HG03039 (cell line): ENCODE measurements around the gene SLC6A19.

ENCODE experiments used
- ATAC-seq: cut with Tn5 transposase; IDR thresholded peaks from one replicate; pipeline ENCODE4 v1.9.1; 2021; ENCODE audit warnings: mild to moderate bottlenecking, moderate library complexity; ENCODE audit not compliant: unreplicated experiment

The SLC6A19 gene

DNA sequence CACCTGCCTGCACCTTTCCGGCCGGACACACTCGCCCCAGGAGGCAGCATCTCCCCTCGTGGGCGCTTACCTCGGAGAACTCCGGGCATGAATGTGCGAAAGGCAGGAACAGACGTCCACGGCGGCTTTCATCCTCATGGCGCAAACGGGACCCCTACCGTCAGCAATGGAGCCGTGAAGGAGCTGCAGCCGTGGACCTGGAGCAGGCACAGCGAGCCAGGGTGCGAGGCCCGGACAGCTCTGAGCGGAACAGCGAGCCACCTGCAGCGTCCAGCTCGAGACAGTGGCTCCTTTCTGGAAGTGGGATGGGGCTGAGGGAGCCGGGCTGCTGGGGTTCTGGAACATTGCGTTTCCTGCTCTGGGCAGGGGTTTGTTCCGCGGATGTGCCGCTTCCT lies 7.8 kb upstream of the SLC6A19 start:
- no peak for ATAC-seq

DNA sequence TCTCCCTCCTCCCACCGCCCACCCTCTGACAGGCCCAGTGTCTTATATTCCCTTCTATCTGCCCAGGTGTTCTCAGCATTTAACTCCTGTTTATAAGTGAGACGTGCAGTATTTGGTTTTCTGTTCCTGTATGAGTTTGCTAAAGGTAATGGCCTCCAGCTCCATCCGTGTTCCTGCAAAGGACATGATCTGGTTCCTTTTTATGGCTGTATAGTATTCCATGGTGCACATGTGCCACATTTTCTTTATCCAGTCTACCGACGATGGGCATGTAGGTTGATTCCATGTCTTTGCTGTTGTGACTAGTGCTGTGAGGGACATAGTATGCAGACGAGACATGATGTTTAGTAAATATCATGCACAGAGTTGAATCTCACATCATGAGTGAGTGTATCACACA lies 7.0 kb upstream of the SLC6A19 start:
- ATAC-seq, result no peak

DNA sequence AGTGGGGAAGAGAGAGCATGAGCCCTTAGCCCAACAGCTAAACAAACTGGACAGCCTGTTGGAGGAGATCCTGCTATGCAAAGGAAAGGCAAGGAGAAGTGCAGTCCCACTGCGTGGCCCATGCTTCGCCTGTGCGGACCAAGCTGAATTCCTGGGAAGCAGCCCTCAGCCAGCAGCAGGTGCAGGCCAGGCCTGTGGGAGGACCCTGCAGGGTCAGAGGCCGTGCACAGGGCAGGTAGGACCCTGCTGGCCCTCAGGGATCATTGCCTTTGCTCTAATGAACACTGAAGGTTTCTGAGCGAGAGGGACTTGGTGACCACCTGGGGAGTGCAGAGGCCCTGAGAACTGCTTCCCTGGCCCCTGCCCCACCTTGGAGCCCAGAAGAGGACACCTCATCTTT lies 6.0 kb upstream of the SLC6A19 start:
- ATAC-seq, result no peak

DNA sequence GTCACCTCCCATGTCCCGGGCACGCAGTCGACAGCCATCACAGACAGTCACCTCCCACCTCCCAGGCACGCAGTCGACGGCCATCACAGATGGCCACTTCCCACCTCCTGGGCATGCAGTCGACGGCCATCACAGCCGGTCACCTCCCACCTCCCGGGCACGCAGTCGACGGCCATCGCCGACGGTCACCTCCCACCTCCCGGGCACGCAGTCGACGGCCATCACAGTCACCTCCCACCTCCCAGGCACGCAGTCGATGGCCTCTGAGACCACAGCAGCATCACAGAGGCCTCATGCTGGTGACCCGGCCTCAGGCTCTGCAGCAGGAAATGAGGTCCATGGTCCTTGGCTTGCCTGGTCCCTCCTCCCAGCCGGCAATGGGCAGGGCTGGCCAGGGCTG lies 5.5 kb upstream of the SLC6A19 start:
- no peak for ATAC-seq

DNA sequence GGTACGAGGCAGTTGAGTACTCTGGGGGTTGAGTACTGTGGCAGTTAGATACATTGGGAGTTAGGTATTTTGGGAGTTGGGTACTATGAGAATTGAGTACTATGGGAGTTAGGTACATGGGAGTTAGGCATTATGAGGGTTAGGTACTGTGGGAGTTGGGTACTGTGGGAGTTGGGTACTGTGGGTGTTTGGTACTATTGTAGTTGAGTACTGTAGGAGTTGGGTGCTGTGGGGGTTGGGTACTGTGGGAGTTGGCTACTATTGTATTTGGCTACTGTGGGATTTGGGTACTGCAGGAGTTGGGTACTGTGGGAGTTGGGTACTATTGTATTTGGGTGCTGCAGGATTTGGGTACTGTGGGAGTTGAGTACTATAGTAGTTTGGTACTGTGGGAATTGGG lies 4.8 kb upstream of the SLC6A19 start:
- no peak for ATAC-seq

DNA sequence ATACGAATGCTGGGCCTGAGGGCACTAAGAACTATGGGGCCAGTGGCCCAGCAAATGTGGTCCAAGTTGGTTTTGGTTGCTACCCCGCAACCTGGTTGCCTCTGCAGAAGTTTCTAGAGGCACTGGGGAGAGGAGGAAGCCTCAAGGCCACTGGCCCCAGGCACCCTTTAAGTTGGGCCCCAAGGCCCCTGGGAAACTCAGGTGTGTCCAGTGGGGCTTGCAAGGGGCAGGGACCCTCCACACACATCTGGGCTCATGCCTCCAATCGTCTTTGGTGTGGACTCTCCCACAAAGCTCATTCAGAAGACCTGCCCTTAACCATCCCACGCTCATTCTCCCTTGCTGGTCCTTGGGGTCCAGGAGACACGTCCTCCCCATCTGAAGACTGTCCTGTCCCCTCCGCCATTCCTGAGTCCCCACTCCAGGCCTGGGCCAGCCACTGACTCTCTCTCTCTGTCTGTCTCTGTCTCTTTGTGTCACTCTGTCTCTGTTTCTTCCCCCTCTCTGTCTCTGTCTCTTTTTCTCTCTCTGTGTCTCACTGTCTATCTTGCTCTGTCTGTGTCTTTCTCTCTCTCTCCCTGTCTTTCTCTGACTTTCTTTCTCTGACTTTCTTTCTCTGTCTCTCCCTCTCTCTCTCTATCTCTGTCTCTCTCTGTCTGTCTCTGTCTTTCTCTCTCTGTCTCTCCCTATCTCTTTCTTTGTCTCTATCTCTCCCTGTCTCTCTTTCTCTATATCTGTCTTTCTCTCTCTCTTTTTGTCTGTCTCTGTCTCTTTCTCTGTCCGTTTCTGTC lies 3.3 kb upstream of the SLC6A19 start:
- no peak for ATAC-seq

DNA sequence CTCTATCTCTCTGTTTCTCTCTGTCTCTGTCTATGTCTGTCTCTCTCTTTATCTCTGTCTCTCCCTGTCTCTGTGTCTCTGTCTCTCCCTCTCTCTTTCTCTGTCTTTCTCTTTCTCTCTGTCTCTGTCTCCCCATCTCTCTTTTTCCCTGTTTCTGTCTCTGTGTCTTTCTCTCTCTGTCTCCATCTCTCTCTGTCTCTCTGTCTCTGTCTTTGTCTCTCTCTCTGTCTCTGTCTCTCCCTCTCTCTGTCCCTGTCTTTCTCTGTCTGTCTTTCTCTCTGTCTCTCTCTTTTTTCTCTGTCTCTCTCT lies 2.1 kb upstream of the SLC6A19 start:
- no peak for ATAC-seq

DNA sequence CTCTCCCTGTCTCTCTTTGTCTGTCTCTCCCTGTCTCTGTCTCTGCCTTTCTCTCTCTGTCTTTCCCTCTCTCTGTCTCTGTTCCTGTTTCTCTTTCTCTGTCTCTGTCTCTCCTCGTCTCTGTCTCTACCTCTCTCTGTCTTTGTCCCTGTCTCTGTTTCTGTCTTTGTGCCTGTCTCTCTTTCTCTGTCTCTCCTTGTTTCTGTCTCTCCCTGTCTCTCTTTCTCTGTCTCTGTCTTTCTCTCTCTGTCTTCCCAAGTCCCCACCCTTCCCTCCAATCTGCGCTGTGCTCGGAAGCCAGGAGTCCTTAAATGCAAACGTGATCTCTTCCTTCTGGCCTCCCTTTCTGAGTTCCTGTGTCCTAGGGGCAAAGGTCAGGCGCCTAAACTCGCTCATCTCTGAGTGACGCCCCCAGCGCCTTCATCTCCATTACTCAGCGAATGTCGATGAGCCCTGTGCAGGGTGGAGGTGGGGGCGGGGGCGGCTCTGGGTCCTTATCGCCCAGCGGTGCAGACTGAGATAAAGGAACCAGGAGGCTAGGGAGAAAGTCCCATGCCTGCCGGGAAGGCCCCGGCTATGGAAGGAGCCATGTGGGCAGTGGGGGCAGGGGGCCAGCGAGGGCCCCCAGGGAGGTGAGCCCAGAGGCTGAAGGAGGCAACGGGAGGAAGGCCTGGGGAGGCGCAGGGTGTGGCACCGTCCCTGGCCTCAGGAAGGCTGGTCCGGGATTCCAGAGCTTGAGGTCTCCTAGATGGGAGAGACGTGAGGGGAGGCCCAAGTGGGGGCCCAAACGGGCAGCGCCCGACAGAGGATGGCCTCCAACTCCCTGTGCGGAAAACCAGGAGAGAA lies 1.5 kb upstream of the SLC6A19 start:
- no peak for ATAC-seq

DNA sequence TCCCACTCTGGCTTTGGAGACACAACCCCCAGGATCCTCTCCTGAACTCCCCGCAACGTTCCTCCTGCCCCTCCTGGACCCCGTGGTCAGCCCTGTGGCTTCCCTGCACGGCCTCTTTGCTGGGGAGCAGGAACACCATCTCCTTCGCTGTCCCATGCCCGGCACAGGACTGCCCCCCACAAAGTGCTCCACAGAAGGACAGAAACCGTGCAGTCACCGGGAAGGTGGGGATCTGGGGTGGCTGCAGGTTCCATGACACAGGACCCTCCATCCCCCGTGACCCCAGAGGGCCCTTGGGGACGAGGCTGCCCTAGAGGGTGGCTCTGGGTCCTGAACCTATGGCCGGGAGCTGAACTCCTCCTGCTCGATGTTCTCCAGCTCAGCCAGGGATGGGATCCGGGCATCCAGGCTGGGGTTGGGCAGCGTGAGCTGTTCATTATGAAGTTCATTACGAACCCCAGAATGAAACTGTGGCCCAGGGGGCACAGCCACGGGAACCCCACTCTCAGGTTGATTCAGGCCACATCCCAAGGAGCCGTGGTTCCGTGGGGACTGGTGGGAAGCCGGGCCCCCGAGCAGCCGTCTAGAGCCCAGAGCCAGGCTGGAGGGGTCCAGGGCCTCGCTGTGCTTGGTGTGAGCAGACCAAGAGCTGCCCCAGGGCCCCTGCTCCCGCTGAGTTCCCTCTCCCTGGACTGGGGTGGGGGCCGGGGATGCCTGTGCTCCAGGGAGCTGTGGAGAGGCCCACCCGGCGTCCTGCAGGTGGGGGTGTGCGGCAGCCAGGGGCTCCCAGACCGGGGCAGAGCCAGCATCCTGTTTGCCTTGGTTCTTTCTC lies 684 bp upstream of the SLC6A19 start:
- ATAC-seq, result no peak

DNA sequence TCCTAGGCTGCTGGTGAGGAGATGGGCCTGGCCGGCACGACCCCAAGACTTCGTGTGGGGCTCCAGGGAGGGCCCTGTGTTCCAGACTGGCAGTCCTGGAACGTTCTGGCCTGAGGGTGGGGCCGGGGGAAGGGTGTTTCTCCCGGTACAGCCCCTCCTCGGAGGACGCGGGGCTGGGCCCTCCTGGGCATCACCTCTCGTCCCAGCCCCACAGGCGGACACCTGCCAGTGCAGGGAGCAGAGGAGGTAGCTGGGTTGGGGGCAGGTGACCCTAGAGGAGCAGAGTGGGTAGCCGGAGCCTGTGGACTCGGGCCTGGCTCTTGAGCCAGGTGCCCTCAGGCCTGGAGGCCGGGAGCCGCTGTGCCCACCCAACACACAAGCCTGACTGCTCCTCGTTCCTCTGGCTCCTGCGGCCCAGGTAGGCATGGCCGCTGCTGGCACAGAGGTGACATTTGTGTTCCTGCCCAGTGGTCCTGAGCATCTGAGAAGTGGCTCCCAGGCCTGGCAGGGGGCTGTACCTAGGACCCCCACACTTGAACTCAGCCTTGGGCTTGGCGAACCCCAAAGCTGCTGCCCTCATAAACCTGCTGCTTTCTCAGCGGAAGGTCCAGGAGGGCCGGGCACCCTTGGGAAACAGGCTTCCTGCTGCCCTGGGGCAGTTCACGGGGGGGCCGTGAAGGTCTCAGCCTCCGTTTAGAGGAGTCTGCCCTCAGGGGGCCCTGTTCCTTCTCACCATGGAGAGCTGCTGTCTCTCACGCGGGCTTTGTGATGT lies 817 bp downstream of the SLC6A19 start:
- no peak for ATAC-seq

DNA sequence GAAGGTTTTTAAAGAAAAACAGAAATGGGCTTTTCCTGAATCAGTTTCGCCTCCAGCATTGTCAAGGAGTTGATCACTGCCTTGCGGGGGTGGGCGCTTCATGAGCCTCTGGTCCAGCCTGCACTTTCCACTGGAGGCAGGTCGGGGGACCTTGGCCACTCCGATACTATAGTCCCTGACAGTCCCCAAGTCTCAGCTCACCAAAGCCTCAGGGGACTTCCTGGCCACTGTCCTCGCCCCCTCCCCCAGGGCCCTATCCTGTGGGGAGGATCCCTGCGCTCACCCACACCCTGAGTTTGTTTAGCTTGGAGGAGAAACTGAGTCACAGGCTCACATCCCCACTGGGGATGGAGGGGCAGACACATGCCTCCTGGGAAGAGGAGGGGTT lies 1.4 kb downstream of the SLC6A19 start:
- ATAC-seq, result no peak

DNA sequence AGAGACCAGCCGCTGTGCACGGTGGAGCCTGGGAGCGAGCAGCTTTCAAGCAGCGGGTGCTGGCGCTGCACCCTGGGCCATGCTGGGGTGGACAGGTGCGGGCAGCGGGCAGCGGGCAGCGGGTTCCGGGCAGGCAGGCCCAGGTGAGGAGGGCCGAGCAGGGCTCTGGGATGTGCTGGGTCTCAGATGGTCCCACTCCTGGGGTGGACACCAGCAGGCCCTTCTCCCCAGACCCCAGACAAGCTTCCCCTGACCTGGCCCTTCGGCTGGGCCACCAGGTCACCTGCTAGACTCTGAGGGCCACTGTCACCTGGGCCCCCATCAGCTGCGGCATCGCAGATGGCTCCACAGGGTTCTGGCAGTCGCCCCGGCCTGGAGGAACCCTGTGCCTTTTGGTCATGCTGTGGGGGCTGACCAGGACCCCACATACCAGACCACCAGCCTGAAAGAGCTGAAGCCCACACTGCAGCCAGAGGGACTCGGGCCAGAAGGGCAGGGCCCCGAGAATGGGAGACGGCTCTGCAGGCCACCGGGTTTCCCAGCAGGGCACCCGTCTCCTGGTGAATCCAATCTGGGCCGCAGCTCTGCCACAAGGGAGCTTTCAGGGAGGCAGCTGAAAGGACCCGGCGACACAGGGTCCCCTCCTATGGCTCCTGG lies 2.0 kb downstream of the SLC6A19 start:
- ATAC-seq, result no peak

DNA sequence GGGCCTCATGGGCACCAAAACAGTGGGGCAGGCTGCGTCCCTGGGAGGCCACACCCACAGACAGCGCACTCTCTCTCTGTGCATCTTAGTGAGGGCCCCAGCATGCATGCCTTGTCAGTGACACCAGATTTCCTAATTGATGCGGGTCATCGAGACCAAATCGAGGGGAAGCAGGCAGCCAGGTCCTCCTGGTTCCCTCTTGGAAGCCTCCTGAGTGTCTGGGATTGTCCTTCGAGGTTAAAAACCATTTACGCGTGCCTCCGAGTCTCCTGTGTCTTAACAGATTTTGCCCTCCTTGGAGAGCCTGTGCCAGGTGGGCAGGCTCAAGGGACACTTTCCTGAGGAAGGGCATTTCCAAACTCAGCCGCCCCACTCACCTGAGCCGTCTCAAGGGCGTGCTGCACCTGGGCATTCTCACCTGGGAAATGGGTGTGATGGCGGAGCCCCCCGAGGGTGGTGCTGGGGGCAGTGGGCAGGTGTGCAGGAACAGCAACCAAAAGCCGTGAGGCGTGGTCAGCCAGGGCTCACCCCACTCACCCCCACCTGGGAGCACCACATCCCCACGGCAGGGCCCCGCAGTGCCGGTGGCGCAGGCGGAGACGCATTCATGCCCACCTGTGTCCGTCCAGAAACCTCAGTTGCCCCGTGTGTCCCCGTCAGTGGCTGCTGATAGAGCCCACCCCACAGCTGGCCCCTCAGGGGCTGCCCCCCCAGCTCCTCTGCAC lies 2.7 kb downstream of the SLC6A19 start:
- no peak for ATAC-seq

DNA sequence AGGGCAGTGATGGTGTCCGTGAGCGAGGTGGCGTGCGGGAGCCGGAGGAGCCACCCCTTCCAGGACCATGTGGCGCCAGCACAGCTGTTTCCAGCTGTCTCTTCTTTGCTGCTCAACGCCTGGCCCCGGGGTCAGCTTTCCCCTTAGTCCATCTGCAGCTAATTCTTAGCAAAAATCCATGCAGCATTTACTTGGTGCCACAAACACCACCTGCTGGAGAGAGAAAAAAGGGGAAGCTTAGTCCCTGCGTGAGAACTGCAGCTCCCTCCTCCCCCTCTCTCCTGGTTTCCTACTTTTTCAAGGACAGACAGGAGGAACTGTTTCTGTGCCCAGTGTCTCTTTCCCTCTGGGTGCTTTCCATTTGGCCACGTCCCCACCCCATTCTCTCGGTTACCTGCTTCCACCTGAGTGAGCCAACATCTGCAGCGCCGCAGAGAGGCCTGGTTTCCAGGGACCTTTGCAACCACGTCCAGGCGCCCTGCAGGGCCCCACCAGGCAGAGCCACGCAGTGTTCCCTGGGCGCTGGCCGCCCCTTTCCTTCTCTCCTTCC lies 3.4 kb downstream of the SLC6A19 start:
- ATAC-seq, result no peak

DNA sequence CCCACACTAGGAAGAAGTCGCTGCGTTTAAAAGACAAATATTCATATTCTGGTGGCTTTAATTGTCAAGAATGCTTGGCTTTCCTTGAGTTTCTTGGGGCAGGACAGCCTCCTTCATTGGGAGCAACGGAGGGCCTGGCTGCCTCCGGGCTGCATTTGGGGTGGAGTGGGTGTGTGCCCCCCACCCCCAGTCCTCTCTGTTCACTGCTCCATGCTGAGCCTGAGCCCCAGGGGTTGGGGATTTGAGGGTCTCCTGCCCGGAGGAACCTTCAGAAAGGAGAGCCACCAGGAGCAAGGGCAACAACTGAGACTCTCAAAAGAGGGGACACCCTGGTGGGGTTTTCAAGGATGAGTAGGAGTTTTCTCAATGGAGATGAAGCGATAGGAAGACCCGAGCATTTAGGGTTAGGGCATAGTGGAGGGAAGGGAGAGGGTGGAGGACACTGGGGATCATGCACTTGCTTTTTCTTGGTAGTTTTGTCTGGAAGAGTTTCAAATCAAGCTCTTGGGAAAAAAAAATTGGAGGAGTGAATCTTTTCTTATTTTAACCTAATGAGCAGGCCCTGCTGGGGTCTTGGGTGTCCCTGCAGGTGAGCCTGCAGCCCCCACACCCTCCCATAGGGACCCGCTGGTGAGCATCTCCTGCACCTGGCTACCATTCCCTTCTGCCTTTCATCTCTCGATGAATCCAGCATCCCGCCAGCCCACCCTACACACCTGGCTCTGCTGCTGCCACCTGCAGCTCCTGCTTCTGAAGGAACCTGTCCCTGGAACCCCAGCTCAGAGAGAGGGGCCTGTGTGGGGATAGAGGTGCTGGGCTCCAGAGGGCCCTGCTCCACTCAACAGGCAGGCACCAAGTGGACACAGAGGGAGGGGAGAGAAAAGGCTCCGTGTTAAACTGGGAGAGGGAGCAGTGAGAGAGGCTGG lies 4.1 kb downstream of the SLC6A19 start:
- ATAC-seq, result no peak

DNA sequence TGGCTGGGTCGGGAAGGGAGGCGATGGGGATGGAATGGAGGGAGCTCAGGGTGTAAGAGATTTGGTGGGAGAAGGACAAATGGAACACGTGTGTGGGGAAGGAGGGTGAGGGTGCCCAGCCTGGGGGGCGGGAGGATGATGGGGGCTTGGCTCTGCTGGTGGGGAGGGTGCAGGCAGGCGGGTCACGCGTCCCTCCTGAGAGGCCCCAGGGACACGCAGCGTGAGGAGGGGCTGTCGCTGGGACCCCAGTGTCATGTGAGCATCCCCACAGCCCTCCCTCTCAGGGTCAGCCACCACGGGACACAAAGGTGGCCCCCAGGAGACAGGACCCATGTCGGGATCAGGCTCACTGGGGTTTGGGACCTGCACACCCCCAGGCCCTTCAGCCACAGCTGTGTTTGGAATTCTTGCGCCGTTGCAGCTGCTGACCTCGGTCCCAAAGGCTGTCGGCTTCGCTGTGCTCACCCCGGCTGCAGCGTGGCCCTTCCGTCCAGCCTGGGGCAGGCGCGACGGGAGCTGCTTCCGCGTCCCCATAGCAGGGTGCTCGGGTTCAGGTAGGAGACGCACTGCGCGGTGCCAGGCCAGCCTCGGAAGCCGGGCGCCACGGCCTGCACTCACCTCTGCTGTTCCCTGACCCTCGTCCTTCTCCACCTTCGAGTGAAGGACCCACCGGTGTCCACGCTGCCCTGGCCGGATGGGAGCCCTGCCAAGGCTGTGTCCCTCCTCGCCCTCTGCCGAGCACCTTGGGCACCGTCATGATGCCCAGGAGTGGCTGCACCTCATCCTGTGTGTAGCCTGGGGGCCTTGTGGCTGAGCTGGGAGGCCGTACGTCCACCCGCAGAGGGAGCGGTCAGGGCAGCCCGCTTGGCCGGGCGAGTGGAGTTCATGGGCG lies 5.4 kb downstream of the SLC6A19 start:
- no peak for ATAC-seq

DNA sequence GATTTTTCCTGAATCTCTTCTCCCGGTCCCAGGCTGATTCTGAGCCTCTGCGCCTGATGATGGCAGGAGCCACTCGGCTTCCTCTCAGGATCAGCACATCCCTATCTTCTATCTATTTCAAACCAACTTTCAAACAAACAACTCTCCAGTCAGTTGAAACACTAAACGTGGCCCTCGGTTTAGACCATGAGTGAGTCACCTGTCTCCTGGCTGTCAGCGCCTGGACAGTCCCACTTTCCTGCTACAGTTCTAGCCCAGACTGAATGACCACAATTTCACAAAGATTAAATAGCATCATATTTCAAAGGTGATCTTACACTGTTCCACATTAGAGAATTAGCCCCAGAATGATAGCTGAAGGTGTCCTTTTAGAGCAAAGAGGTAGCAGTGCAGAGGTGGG lies 6.2 kb downstream of the SLC6A19 start:
- no peak for ATAC-seq
